ENCODE measurements around the gene ANO10. TPM values are rescaled to one million over a fixed set of nuclear protein-coding genes. Genes with fewer than 3 reads are reported as not detected.

The ANO10 gene
- total RNA-seq, 2 experiments from 2014 or later: 19.9 TPM

GRCh38 chr3:43372007-43372740 lies 249.6 kb downstream of the ANO10 start:
- DNase-seq: no peak
- ChIA-PET POLR2A (no interaction called here), CTCF (interaction anchor here (1.5 kb wide), 1 partner anchor 148 kb away, joined by 4 read pairs; no protein-coding TSS in a partner anchor)
- Mint-ChIP-seq H3K27me3 (no peaks in the 10 kb centered on the region), H3K36me3 (ENCODE audit: low read depth) (no peaks in the 10 kb centered on the region), H3K4me1 (peaks cover 4% of the 10 kb centered on the region), H3K4me3 (no peak overlapping the region), H3K27ac (no peak overlapping the region), H3K9me3 (no peaks in the 10 kb centered on the region)

GRCh38 chr3:43371494-43371893 lies 250.3 kb downstream of the ANO10 start:
- Mint-ChIP-seq H3K36me3 (ENCODE audit: low read depth) (no peaks in the 10 kb centered on the region), H3K4me3 (no peak overlapping the region), H3K4me1 (peaks cover 4% of the 10 kb centered on the region), H3K27ac (no peak overlapping the region), H3K27me3 (no peaks in the 10 kb centered on the region), H3K9me3 (no peaks in the 10 kb centered on the region)
- DNase-seq: no peak
- ChIA-PET CTCF (no interaction called here), POLR2A (no interaction called here)

GRCh38 chr3:43370293-43370980 lies 251.4 kb downstream of the ANO10 start:
- ChIA-PET CTCF (no interaction called here), POLR2A (no interaction called here)
- no peak overlapping the region for H3K27ac Mint-ChIP-seq
- H3K4me3 Mint-ChIP-seq: no peak overlapping the region
- no peaks in the 10 kb centered on the region for H3K36me3 Mint-ChIP-seq (ENCODE audit: low read depth)
- DNase-seq: no peak
- H3K4me1 Mint-ChIP-seq: peaks cover 4% of the 10 kb centered on the region
- no peaks in the 10 kb centered on the region for H3K27me3 Mint-ChIP-seq
- H3K9me3 Mint-ChIP-seq: no peaks in the 10 kb centered on the region

- Mint-ChIP-seq H3K9me3 (no peaks in the 10 kb centered on the region), H3K27ac (no peak overlapping the region), H3K4me1 (peaks cover 4% of the 10 kb centered on the region), H3K27me3 (no peaks in the 10 kb centered on the region), H3K4me3 (no peak overlapping the region), H3K36me3 (ENCODE audit: low read depth) (no peaks in the 10 kb centered on the region)
- ChIA-PET CTCF (interaction anchor here (0.9 kb wide), 1 partner anchor 13 kb away, joined by 3 read pairs; no protein-coding TSS in a partner anchor), POLR2A (no interaction called here)
- no peak for DNase-seq
Observed at GRCh38 chr3:43369404-43370292, 252.2 kb downstream of the ANO10 start.

- ChIA-PET POLR2A (interaction anchor here (0.6 kb wide), 1 partner anchor 23 kb away, joined by 3 read pairs; no protein-coding TSS in a partner anchor), CTCF (no interaction called here)
- no peak for DNase-seq
- no peaks in the 10 kb centered on the region for H3K27me3 Mint-ChIP-seq
- H3K27ac Mint-ChIP-seq: no peak overlapping the region
- peaks cover 4% of the 10 kb centered on the region for H3K4me1 Mint-ChIP-seq
- H3K9me3 Mint-ChIP-seq: no peaks in the 10 kb centered on the region
- H3K4me3 Mint-ChIP-seq: no peak overlapping the region
- peaks cover 4% of the 10 kb centered on the region for H3K36me3 Mint-ChIP-seq (ENCODE audit: low read depth)
Observed at GRCh38 chr3:43366885-43367284, 254.9 kb downstream of the ANO10 start.

GRCh38 chr3:43366481-43366880 lies 255.3 kb downstream of the ANO10 start:
- ChIA-PET CTCF (interaction anchor here (0.8 kb wide), 1 partner anchor 12 kb away, joined by 3 read pairs; no protein-coding TSS in a partner anchor), POLR2A (no interaction called here)
- H3K27me3 Mint-ChIP-seq: no peaks in the 10 kb centered on the region
- no peak overlapping the region for H3K27ac Mint-ChIP-seq
- H3K9me3 Mint-ChIP-seq: no peaks in the 10 kb centered on the region
- H3K36me3 Mint-ChIP-seq (ENCODE audit: low read depth): peaks cover 4% of the 10 kb centered on the region
- H3K4me1 Mint-ChIP-seq: peaks cover 4% of the 10 kb centered on the region
- no peak for DNase-seq
- H3K4me3 Mint-ChIP-seq: no peak overlapping the region

GRCh38 chr3:43365601-43366305 lies 256.1 kb downstream of the ANO10 start:
- H3K36me3 Mint-ChIP-seq (ENCODE audit: low read depth): peaks cover 4% of the 10 kb centered on the region
- no peak overlapping the region for H3K27ac Mint-ChIP-seq
- no peak overlapping the region for H3K4me3 Mint-ChIP-seq
- CTCF ChIA-PET: interaction anchor here (0.8 kb wide), 1 partner anchor 12 kb away, joined by 3 read pairs; no protein-coding TSS in a partner anchor
- no peaks in the 10 kb centered on the region for H3K27me3 Mint-ChIP-seq
- peaks cover 4% of the 10 kb centered on the region for H3K4me1 Mint-ChIP-seq
- H3K9me3 Mint-ChIP-seq: no peaks in the 10 kb centered on the region
- no peak for DNase-seq
- POLR2A ChIA-PET: no interaction called here

- Mint-ChIP-seq H3K4me3 (no peak overlapping the region), H3K9me3 (no peaks in the 10 kb centered on the region), H3K4me1 (peaks cover 4% of the 10 kb centered on the region), H3K27me3 (no peaks in the 10 kb centered on the region), H3K27ac (no peak overlapping the region), H3K36me3 (ENCODE audit: low read depth) (peaks cover 4% of the 10 kb centered on the region)
- POLR2A ChIA-PET: no interaction called here
- DNase-seq: no peak
- CTCF ChIA-PET: no interaction called here
Observed at GRCh38 chr3:43364926-43365325, 256.9 kb downstream of the ANO10 start.

- H3K36me3 Mint-ChIP-seq (ENCODE audit: low read depth): peaks cover 4% of the 10 kb centered on the region
- H3K4me1 Mint-ChIP-seq: no peaks in the 10 kb centered on the region
- no peak overlapping the region for H3K27ac Mint-ChIP-seq
- no peaks in the 10 kb centered on the region for H3K27me3 Mint-ChIP-seq
- CTCF ChIA-PET: no interaction called here
- no peak for DNase-seq
- H3K4me3 Mint-ChIP-seq: no peak overlapping the region
- POLR2A ChIA-PET: no interaction called here
- no peaks in the 10 kb centered on the region for H3K9me3 Mint-ChIP-seq
Observed at GRCh38 chr3:43364494-43364893, 257.3 kb downstream of the ANO10 start.

GRCh38 chr3:43363621-43364266 lies 258.1 kb downstream of the ANO10 start:
- Mint-ChIP-seq H3K36me3 (ENCODE audit: low read depth) (peaks cover 4% of the 10 kb centered on the region), H3K27me3 (no peaks in the 10 kb centered on the region), H3K4me1 (no peaks in the 10 kb centered on the region), H3K4me3 (no peak overlapping the region), H3K9me3 (no peaks in the 10 kb centered on the region), H3K27ac (no peak overlapping the region)
- ChIA-PET CTCF (no interaction called here), POLR2A (no interaction called here)
- DNase-seq: no peak

- Mint-ChIP-seq H3K9me3 (peaks cover 2% of the 10 kb centered on the region), H3K27ac (no peak overlapping the region), H3K4me3 (no peak overlapping the region), H3K36me3 (ENCODE audit: low read depth) (peaks cover 4% of the 10 kb centered on the region), H3K27me3 (no peaks in the 10 kb centered on the region), H3K4me1 (no peaks in the 10 kb centered on the region)
- POLR2A ChIA-PET: no interaction called here
- no peak for DNase-seq
- CTCF ChIA-PET: no interaction called here
Observed at GRCh38 chr3:43362961-43363360, 258.9 kb downstream of the ANO10 start.

GRCh38 chr3:43362183-43362582 lies 259.6 kb downstream of the ANO10 start:
- DNase-seq: no peak
- Mint-ChIP-seq H3K4me1 (no peaks in the 10 kb centered on the region), H3K36me3 (ENCODE audit: low read depth) (peaks cover 10% of the 10 kb centered on the region), H3K27me3 (no peaks in the 10 kb centered on the region), H3K9me3 (peaks cover 8% of the 10 kb centered on the region), H3K4me3 (no peak overlapping the region), H3K27ac (no peak overlapping the region)
- CTCF ChIA-PET: no interaction called here
- POLR2A ChIA-PET: no interaction called here
